Gastrocnemius medialis (tissue), 4 donors: ENCODE measurements around the gene ARHGEF4.

Experiments
- CTCF ChIP-seq, 5 experiments: fragments of 450-650 bp in 3 of 5; fragments of 200-600 bp in 2 of 5; sonication (generic) in 2 of 5; IDR thresholded peaks in 4 of 5; conservative IDR thresholded peaks in 1 of 5; 1 replicate in 4 of 5; 2 replicates in 1 of 5; pipeline ENCODE4 v1.5.1; 2016 to 2019; ENCODE audit warnings: antibody characterized with exemption in 5 of 5, mild to moderate bottlenecking in 3 of 5, moderate library complexity in 3 of 5
- POLR2A ChIP-seq, 2 donors: fragments of 450-650 bp; IDR thresholded peaks; one replicate each; pipeline ENCODE4 v1.6.1; 2017; ENCODE audit warnings: antibody characterized with exemption in 2 of 2, mild to moderate bottlenecking in 2 of 2, moderate library complexity in 2 of 2

GRCh38 chr2:130818809-130819208 lies 17.9 kb upstream of the ARHGEF4 start:
- no peak for TF ChIP-seq CTCF (IDR thresholded peaks at IDR 0.05 in 4 of 5, conservative IDR thresholded peaks at IDR 0.05 in 1 of 5)
- no peak for TF ChIP-seq POLR2A (IDR thresholded peaks at IDR 0.05)
